ENCODE measurements around the gene TEX54. TPM values are rescaled to one million over a fixed set of nuclear protein-coding genes. Genes with fewer than 3 reads are reported as not detected.

Gene TEX54
- total and polyA plus RNA-seq, 2 of the 13 experiments (the other 11 are each of a cell fraction or from before 2014, with no cell fraction given) = not detected

DNA sequence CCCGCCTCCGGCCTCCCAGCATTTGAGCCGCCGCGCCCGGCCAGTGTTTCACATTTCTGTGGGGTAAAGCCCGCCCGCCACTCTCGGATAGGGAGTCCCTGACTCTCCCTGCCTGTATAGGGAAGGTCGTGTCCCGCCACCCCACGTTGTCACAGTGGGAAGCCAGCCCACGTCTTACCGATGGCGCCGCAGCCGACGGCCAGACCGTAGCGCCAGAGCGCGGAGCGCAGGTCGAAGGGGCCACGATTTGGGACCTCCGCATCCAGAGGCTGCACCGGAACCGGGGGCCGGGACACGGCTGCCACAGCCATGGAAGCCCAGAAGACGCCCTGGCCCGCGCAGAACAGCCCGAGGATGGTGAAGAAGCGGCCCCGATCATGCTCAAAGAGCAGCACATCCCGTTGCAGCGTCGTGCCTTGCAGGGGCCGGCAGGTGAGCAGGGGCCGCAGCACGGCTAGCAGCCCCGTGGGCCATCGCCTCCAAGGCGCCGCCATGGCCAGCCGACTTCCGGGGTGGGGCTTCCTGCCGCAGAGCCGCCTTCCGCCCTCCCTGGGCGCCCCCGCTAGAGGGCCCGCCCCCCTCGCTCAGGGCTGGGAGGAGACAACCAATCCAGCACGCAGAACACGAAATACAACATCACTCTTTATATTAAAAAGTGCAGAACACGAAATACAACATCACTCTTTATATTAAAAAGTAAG is 41.0 kb downstream of the TEX54 start, which contains the start of gene TMEM223 (continued):
- TF ChIP-seq, protein P1, sequence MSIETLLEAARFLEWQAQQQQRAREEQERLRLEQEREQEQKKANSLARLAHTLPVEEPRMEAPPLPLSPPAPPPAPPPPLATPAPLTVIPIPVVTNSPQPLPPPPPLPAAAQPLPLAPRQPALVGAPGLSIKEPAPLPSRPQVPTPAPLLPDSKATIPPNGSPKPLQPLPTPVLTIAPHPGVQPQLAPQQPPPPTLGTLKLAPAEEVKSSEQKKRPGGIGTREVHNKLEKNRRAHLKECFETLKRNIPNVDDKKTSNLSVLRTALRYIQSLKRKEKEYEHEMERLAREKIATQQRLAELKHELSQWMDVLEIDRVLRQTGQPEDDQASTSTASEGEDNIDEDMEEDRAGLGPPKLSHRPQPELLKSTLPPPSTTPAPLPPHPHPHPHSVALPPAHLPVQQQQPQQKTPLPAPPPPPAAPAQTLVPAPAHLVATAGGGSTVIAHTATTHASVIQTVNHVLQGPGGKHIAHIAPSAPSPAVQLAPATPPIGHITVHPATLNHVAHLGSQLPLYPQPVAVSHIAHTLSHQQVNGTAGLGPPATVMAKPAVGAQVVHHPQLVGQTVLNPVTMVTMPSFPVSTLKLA (IDR thresholded peaks at IDR 0.05) = no peak
- no peak; the same call in 1 of the 2 replicates for TF ChIP-seq ZNF333 (CRISPR knock-in tag; IDR thresholded peaks at IDR 0.05; ENCODE audit: borderline replicate concordance)
- TF ChIP-seq SKI (IDR thresholded peaks at IDR 0.05; ENCODE audit: partially characterized antibody) = no peak
- TF ChIP-seq WIZ (CRISPR knock-in tag; IDR thresholded peaks at IDR 0.05) = no peak
- no peak for TF ChIP-seq ZNF510 (CRISPR knock-in tag; IDR thresholded peaks at IDR 0.05; ENCODE audit: low read depth)
- TF ChIP-seq ZNF205 (CRISPR knock-in tag; IDR thresholded peaks at IDR 0.05) = 0 out of 2 replicates have a peak, but pooled peaks have one; percentile 59
- 0 out of 2 replicates have a peak, but pooled peaks have one; percentile 69 for TF ChIP-seq ZNF468 (CRISPR knock-in tag; IDR thresholded peaks at IDR 0.05)
- no peak for TF ChIP-seq NR1H2 (CRISPR knock-in tag; IDR thresholded peaks at IDR 0.05; ENCODE audit: borderline replicate concordance, low read depth)
- TF ChIP-seq SIX4 (CRISPR knock-in tag; IDR thresholded peaks at IDR 0.05) = no peak
- TF ChIP-seq ZNF790 (CRISPR knock-in tag; IDR thresholded peaks at IDR 0.05; ENCODE audit: borderline replicate concordance) = no peak
- TF ChIP-seq, protein P2, sequence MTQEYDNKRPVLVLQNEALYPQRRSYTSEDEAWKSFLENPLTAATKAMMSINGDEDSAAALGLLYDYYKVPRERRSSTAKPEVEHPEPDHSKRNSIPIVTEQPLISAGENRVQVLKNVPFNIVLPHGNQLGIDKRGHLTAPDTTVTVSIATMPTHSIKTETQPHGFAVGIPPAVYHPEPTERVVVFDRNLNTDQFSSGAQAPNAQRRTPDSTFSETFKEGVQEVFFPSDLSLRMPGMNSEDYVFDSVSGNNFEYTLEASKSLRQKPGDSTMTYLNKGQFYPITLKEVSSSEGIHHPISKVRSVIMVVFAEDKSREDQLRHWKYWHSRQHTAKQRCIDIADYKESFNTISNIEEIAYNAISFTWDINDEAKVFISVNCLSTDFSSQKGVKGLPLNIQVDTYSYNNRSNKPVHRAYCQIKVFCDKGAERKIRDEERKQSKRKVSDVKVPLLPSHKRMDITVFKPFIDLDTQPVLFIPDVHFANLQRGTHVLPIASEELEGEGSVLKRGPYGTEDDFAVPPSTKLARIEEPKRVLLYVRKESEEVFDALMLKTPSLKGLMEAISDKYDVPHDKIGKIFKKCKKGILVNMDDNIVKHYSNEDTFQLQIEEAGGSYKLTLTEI (CRISPR knock-in tag; conservative IDR thresholded peaks at IDR 0.05) = no peak
- TF ChIP-seq JARID2 (CRISPR knock-in tag; IDR thresholded peaks at IDR 0.05; ENCODE audit: insufficient replicate concordance) = no peak
- TF ChIP-seq NFIB (CRISPR knock-in tag; IDR thresholded peaks at IDR 0.05; ENCODE audit: borderline replicate concordance) = no peak
- peak; percentile 65; the same call in 1 of the 2 replicates for TF ChIP-seq SP5 (CRISPR knock-in tag; IDR thresholded peaks at IDR 0.05; ENCODE audit: borderline replicate concordance, low read depth)
- TF ChIP-seq, protein P3, sequence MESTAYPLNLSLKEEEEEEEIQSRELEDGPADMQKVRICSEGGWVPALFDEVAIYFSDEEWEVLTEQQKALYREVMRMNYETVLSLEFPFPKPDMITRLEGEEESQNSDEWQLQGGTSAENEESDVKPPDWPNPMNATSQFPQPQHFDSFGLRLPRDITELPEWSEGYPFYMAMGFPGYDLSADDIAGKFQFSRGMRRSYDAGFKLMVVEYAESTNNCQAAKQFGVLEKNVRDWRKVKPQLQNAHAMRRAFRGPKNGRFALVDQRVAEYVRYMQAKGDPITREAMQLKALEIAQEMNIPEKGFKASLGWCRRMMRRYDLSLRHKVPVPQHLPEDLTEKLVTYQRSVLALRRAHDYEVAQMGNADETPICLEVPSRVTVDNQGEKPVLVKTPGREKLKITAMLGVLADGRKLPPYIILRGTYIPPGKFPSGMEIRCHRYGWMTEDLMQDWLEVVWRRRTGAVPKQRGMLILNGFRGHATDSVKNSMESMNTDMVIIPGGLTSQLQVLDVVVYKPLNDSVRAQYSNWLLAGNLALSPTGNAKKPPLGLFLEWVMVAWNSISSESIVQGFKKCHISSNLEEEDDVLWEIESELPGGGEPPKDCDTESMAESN (CRISPR knock-in tag; conservative IDR thresholded peaks at IDR 0.05) = peak; percentile 71
- TF ChIP-seq ZNF501 (CRISPR knock-in tag; IDR thresholded peaks at IDR 0.05) = peak; percentile 69; the same call in 1 of the 2 replicates
- TF ChIP-seq EHMT2 (IDR thresholded peaks at IDR 0.05; ENCODE audit: borderline replicate concordance, low read depth, low read length) = no peak
- peak; percentile 81 for TF ChIP-seq ZNF274 (CRISPR knock-in tag; IDR thresholded peaks at IDR 0.05)
- TF ChIP-seq, protein P4, sequence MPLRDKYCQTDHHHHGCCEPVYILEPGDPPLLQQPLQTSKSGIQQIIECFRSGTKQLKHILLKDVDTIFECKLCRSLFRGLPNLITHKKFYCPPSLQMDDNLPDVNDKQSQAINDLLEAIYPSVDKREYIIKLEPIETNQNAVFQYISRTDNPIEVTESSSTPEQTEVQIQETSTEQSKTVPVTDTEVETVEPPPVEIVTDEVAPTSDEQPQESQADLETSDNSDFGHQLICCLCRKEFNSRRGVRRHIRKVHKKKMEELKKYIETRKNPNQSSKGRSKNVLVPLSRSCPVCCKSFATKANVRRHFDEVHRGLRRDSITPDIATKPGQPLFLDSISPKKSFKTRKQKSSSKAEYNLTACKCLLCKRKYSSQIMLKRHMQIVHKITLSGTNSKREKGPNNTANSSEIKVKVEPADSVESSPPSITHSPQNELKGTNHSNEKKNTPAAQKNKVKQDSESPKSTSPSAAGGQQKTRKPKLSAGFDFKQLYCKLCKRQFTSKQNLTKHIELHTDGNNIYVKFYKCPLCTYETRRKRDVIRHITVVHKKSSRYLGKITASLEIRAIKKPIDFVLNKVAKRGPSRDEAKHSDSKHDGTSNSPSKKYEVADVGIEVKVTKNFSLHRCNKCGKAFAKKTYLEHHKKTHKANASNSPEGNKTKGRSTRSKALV (CRISPR knock-in tag; IDR thresholded peaks at IDR 0.05) = no peak
- TF ChIP-seq ZNF44 (CRISPR knock-in tag; IDR thresholded peaks at IDR 0.05) = 0 out of 2 replicates have a peak, but pooled peaks have one; percentile 72
